ENCODE results near the gene APP. TPM values are rescaled to one million over a fixed set of nuclear protein-coding genes. Genes with fewer than 3 reads are reported as not detected.

The APP gene
- total RNA-seq, 4 donors from 2014 or later, result 209 to 297 (median 240) TPM

- no peaks in the 10 kb centered on the region for H3K4me1 ChIP-seq
- no peak for DNase-seq
- no peaks in the 10 kb centered on the region for H3K9me3 ChIP-seq
- no peak overlapping the region for H3K27ac ChIP-seq
- no peak overlapping the region for H3K4me3 ChIP-seq
- TF ChIP-seq CTCF (IDR thresholded peaks at IDR 0.05) (no peak), POLR2A (IDR thresholded peaks at IDR 0.05) (no peak)
- no peaks in the 10 kb centered on the region for H3K27me3 ChIP-seq
- peaks cover 0 to 5% (median 0%) of the 10 kb centered on the region in 3 donors for H3K36me3 ChIP-seq
Observed at GRCh38 chr21:26043891-26044290, 126.7 kb downstream of the APP start.

GRCh38 chr21:26042181-26042876 is 128.2 kb downstream of the APP start:
- Histone ChIP-seq H3K4me1 (no peaks in the 10 kb centered on the region), H3K27ac (no peak overlapping the region), H3K27me3 (no peaks in the 10 kb centered on the region), H3K4me3 (no peak overlapping the region), H3K36me3 (peaks cover 0 to 3% (median 0%) of the 10 kb centered on the region in 3 donors), H3K9me3 (no peaks in the 10 kb centered on the region)
- no peak for DNase-seq
- TF ChIP-seq CTCF (IDR thresholded peaks at IDR 0.05), result no peak
- no peak for TF ChIP-seq POLR2A (IDR thresholded peaks at IDR 0.05)

GRCh38 chr21:26041431-26042180 is 129.0 kb downstream of the APP start:
- Histone ChIP-seq H3K4me3 (no peak overlapping the region), H3K27me3 (no peaks in the 10 kb centered on the region), H3K9me3 (no peaks in the 10 kb centered on the region), H3K36me3 (peaks cover 0 to 3% (median 0%) of the 10 kb centered on the region in 3 donors), H3K4me1 (no peaks in the 10 kb centered on the region), H3K27ac (no peak overlapping the region)
- no peak for TF ChIP-seq CTCF (IDR thresholded peaks at IDR 0.05)
- TF ChIP-seq POLR2A (IDR thresholded peaks at IDR 0.05), result no peak
- DNase-seq, result no peak

GRCh38 chr21:26036916-26037315 is 133.7 kb downstream of the APP start:
- no peak for DNase-seq
- no peak overlapping the region for H3K4me3 ChIP-seq
- TF ChIP-seq POLR2A (IDR thresholded peaks at IDR 0.05) (no peak), CTCF (IDR thresholded peaks at IDR 0.05) (no peak)
- H3K27me3 ChIP-seq, result no peaks in the 10 kb centered on the region
- H3K4me1 ChIP-seq, result no peaks in the 10 kb centered on the region
- H3K36me3 ChIP-seq, result no peaks in the 10 kb centered on the region
- H3K9me3 ChIP-seq, result no peaks in the 10 kb centered on the region
- no peak overlapping the region for H3K27ac ChIP-seq

GRCh38 chr21:26032263-26032662 is 138.3 kb downstream of the APP start:
- H3K9me3 ChIP-seq, result no peaks in the 10 kb centered on the region
- H3K36me3 ChIP-seq, result peaks cover 0 to 3% (median 0%) of the 10 kb centered on the region in 3 donors
- TF ChIP-seq CTCF (IDR thresholded peaks at IDR 0.05), result peak in 1 of 6 experiments; percentile 31
- no peak for TF ChIP-seq POLR2A (IDR thresholded peaks at IDR 0.05)
- H3K27me3 ChIP-seq, result no peaks in the 10 kb centered on the region
- peaks cover 0 to 2% (median 0%) of the 10 kb centered on the region in 4 donors for H3K4me1 ChIP-seq
- DNase-seq, result no peak
- no peak overlapping the region for H3K27ac ChIP-seq
- no peak overlapping the region for H3K4me3 ChIP-seq
